Neural progenitor cell (in vitro differentiated cells): ENCODE results near the gene CHSY3.

Source experiments
- CTCF ChIP-seq: fragments of 200-600 bp; sonication (generic); IDR thresholded peaks from 2 replicates; pipeline ENCODE4 v1.5.1; 2017; ENCODE audit warnings: antibody characterized with exemption, mild to moderate bottlenecking
- EZH2 ChIP-seq: fragments of 200-600 bp; sonication (generic); IDR thresholded peaks from 2 replicates; pipeline ENCODE4 v1.6.1; 2017; ENCODE audit warnings: antibody characterized with exemption, mild to moderate bottlenecking, moderate library complexity
- EZH2phosphoT487 ChIP-seq: fragments of 200-600 bp; sonication (generic); IDR thresholded peaks from 2 replicates; pipeline ENCODE4 v1.6.1; 2017; ENCODE audit warnings: antibody characterized with exemption

- no peak for TF ChIP-seq EZH2
- no peak for TF ChIP-seq CTCF
- no peak for TF ChIP-seq EZH2phosphoT487
Measured at GRCh38 chr5:130074820-130075219, 170.6 kb downstream of the CHSY3 start.
